Chondrocyte (in vitro differentiated cells): ENCODE data around the gene EVX2. TPM values are rescaled to one million over a fixed set of nuclear protein-coding genes. Genes with fewer than 3 reads are reported as not detected.

ENCODE experiments used
- DNase-seq: peaks from one replicate; pipeline ENCODE4 v3.0.0; 2021; ENCODE audit warnings: mixed read lengths, low spot score
- H3K27ac Mint-ChIP-seq: one replicate; pipeline ENCODE4 v1.8.0; 2021; ENCODE audit warnings: mild to moderate bottlenecking, moderate library complexity, mixed read lengths; ENCODE audit not compliant: unreplicated experiment
- H3K27me3 Mint-ChIP-seq: 2 replicates; pipeline ENCODE4 v1.8.0; 2021; ENCODE audit warnings: low read depth, mixed read lengths
- H3K36me3 Mint-ChIP-seq: 2 replicates; pipeline ENCODE4 v1.8.0; 2021; ENCODE audit warnings: low read depth, mixed read lengths
- H3K4me1 Mint-ChIP-seq: 2 replicates; pipeline ENCODE4 v1.8.0; 2021; ENCODE audit warnings: low read depth, mild to moderate bottlenecking, mixed read lengths
- H3K4me3 Mint-ChIP-seq: one replicate; pipeline ENCODE4 v1.8.0; 2021; ENCODE audit warnings: mild to moderate bottlenecking, moderate library complexity, mixed read lengths; ENCODE audit not compliant: unreplicated experiment
- H3K9me3 Mint-ChIP-seq: 2 replicates; pipeline ENCODE4 v1.8.0; 2021; ENCODE audit warnings: low read depth, mixed read lengths
- CTCF ChIP-seq: fragments of 200-600 bp; sonication (generic); IDR thresholded peaks from 2 replicates; pipeline ENCODE4 v1.5.0; 2021; ENCODE audit warnings: antibody characterized with exemption, mild to moderate bottlenecking, moderate library complexity
- total RNA-seq: library from RNA; stranded (reverse); gene quantifications from 3 replicates; pipeline ENCODE4 v1.2.1, GENCODE V29; 2021

The EVX2 gene
- total RNA-seq, 1 donor from 2014 or later, result not detected

GRCh38 chr2:176098366-176099158 lies 14.8 kb upstream of the EVX2 start:
- Mint-ChIP-seq H3K27ac (no peak overlapping the region), H3K4me3 (no peak overlapping the region), H3K4me1 (peaks cover 20% of the 10 kb centered on the region), H3K9me3 (no peaks in the 10 kb centered on the region), H3K36me3 (peaks cover 3% of the 10 kb centered on the region), H3K27me3 (peaks cover 90% of the 10 kb centered on the region)
- peak; percentile 80 for DNase-seq
- no peak for TF ChIP-seq CTCF

- peaks cover 22% of the 10 kb centered on the region for H3K4me1 Mint-ChIP-seq
- DNase-seq, result no peak
- H3K27ac Mint-ChIP-seq, result no peak overlapping the region
- peak overlapping the region; percentile 68 for H3K4me3 Mint-ChIP-seq
- no peaks in the 10 kb centered on the region for H3K9me3 Mint-ChIP-seq
- peak; percentile 65 for TF ChIP-seq CTCF
- peaks cover 3% of the 10 kb centered on the region for H3K36me3 Mint-ChIP-seq
- H3K27me3 Mint-ChIP-seq, result peaks cover 91% of the 10 kb centered on the region
These were observed 14.1 kb upstream of the EVX2 start for GRCh38 chr2:176097820-176098365.

GRCh38 chr2:176096986-176097819 lies 13.4 kb upstream of the EVX2 start:
- Mint-ChIP-seq H3K4me1 (peaks cover 22% of the 10 kb centered on the region), H3K27me3 (peaks cover 85% of the 10 kb centered on the region), H3K4me3 (peak overlapping the region; percentile 68), H3K9me3 (no peaks in the 10 kb centered on the region), H3K27ac (no peak overlapping the region), H3K36me3 (peaks cover 3% of the 10 kb centered on the region)
- peak; percentile 94 for TF ChIP-seq CTCF
- peak; percentile 83 for DNase-seq

GRCh38 chr2:176096243-176096985 lies 12.7 kb upstream of the EVX2 start:
- H3K4me1 Mint-ChIP-seq, result peaks cover 29% of the 10 kb centered on the region
- H3K36me3 Mint-ChIP-seq, result peaks cover 3% of the 10 kb centered on the region
- peaks cover 85% of the 10 kb centered on the region for H3K27me3 Mint-ChIP-seq
- DNase-seq, result no peak
- no peak overlapping the region for H3K27ac Mint-ChIP-seq
- H3K4me3 Mint-ChIP-seq, result peak overlapping the region; percentile 68
- TF ChIP-seq CTCF, result no peak
- H3K9me3 Mint-ChIP-seq, result no peaks in the 10 kb centered on the region
